Measurements from ENCODE around the gene WDR81.

WDR81 gene

GRCh38 chr17:1715803-1716075 lies 8.8 kb upstream of the WDR81 start:
- TF ChIP-seq ZNF239 (tag by site-specific recombination; IDR thresholded peaks at IDR 0.05) = 0 out of 2 replicates have a peak, but pooled peaks have one; percentile 26
- 0 out of 2 replicates have a peak, but pooled peaks have one; percentile 57 for TF ChIP-seq GFI1B (tag by site-specific recombination; IDR thresholded peaks at IDR 0.05)
- TF ChIP-seq YY1 (tag by site-specific recombination; IDR thresholded peaks at IDR 0.05) = no peak
- 0 out of 2 replicates have a peak, but pooled peaks have one; percentile 16 for TF ChIP-seq ZNF146 (tag by site-specific recombination; IDR thresholded peaks at IDR 0.05)
- POLR2A ChIA-PET = interaction anchor here (0.5 to 4.6 kb wide), 29 partner anchors 9 to 1468 kb away, joined by 3 to 45 read pairs (median 6); partner anchors contain the start of genes INPP5K, PITPNA, PRPF8 and RILP
- peaks cover 18% of the 10 kb centered on the region for H3K4me1 ChIP-seq (ENCODE audit: control insufficient read depth, insufficient read depth, low read length)
- no peak overlapping the region for H3K27ac ChIP-seq (ENCODE audit: extremely low read depth, low read depth, low read length)
- H3K4me3 ChIP-seq (ENCODE audit: low read depth, low read length) = peak overlapping the region; percentile 86
- H3K36me3 ChIP-seq (ENCODE audit: control insufficient read depth in 2 of 2, insufficient read depth in 1 of 2, low read length in 2 of 2) = peaks cover 0 to 23% of the 10 kb centered on the region in 2 experiments; a peak in 1 of 3 replicates
- H3K9me3 ChIP-seq (ENCODE audit: control insufficient read depth, insufficient read depth, low read depth, low read length) = no peaks in the 10 kb centered on the region
- CTCF ChIA-PET = interaction anchor here (0.6 to 5.1 kb wide), 4 partner anchors 54 to 149 kb away, joined by 3 to 44 read pairs (median 6); no protein-coding TSS in a partner anchor

- H3K9me3 ChIP-seq (ENCODE audit: control insufficient read depth, insufficient read depth, low read depth, low read length) = no peaks in the 10 kb centered on the region
- H3K4me1 ChIP-seq (ENCODE audit: control insufficient read depth, insufficient read depth, low read length) = peaks cover 16% of the 10 kb centered on the region
- peak overlapping the region; percentile 98 for H3K27ac ChIP-seq (ENCODE audit: extremely low read depth, low read depth, low read length)
- peak overlapping the region; percentile 86 for H3K4me3 ChIP-seq (ENCODE audit: low read depth, low read length)
- H3K36me3 ChIP-seq (ENCODE audit: control insufficient read depth in 2 of 2, insufficient read depth in 1 of 2, low read length in 2 of 2) = peaks cover 0 to 23% of the 10 kb centered on the region in 2 experiments; a peak in 1 of 3 replicates
- CTCF ChIA-PET = interaction anchor here (0.6 to 5.1 kb wide), 15 partner anchors 16 to 529 kb away, joined by 3 to 44 read pairs (median 4); no protein-coding TSS in a partner anchor
- POLR2A ChIA-PET = interaction anchor here (0.5 to 4.6 kb wide), 54 partner anchors 8 to 1469 kb away, joined by 3 to 45 read pairs (median 4); partner anchors contain the start of genes INPP5K, OVCA2, PITPNA and PRPF8
- peak; percentile 99 for TF ChIP-seq KLF10 (tag by site-specific recombination; IDR thresholded peaks at IDR 0.05)
- peak; percentile 97 for TF ChIP-seq ZNF76 (tag by site-specific recombination; IDR thresholded peaks at IDR 0.05; ENCODE audit: borderline replicate concordance, low read depth)
- peak; percentile 88 for TF ChIP-seq ZBTB20 (tag by site-specific recombination; IDR thresholded peaks at IDR 0.05)
- TF ChIP-seq ZNF335 (tag by site-specific recombination; conservative IDR thresholded peaks at IDR 0.05) = peak; percentile 99
- peak; percentile 82 for TF ChIP-seq ZFHX2 (tag by site-specific recombination; conservative IDR thresholded peaks at IDR 0.05)
- peak; percentile 90 for TF ChIP-seq KLF9 (tag by site-specific recombination; IDR thresholded peaks at IDR 0.05; ENCODE audit: low read depth)
- TF ChIP-seq PBX3 (CRISPR knock-in tag; IDR thresholded peaks at IDR 0.05) = peak; percentile 98; the same call in 1 of the 2 replicates
- 0 out of 2 replicates have a peak, but pooled peaks have one; percentile 6 for TF ChIP-seq ZNF449 (tag by site-specific recombination; IDR thresholded peaks at IDR 0.05)
- no peak for TF ChIP-seq ZNF544 (tag by site-specific recombination; IDR thresholded peaks at IDR 0.05)
- no peak for TF ChIP-seq GLI2 (tag by site-specific recombination; IDR thresholded peaks at IDR 0.05; ENCODE audit: borderline replicate concordance, low read depth)
- 0 out of 2 replicates have a peak, but pooled peaks have one; percentile 90 for TF ChIP-seq IKZF3 (tag by site-specific recombination; IDR thresholded peaks at IDR 0.05)
- no peak for TF ChIP-seq ZNF670 (tag by site-specific recombination; IDR thresholded peaks at IDR 0.05; ENCODE audit: low read depth)
- peak; percentile 80; the same call in 1 of the 2 replicates for TF ChIP-seq ZNF501 (tag by site-specific recombination; IDR thresholded peaks at IDR 0.05)
- 0 out of 2 replicates have a peak, but pooled peaks have one; percentile 64 for TF ChIP-seq ZNF2 (tag by site-specific recombination; IDR thresholded peaks at IDR 0.05)
- no peak for TF ChIP-seq ZNF561 (tag by site-specific recombination; IDR thresholded peaks at IDR 0.05; ENCODE audit: borderline replicate concordance)
- TF ChIP-seq ZEB2 (tag by site-specific recombination; IDR thresholded peaks at IDR 0.05) = peak; percentile 68
- TF ChIP-seq ZBTB8A (tag by site-specific recombination; IDR thresholded peaks at IDR 0.05) = peak; percentile 86
- 0 out of 2 replicates have a peak, but pooled peaks have one; percentile 27 for TF ChIP-seq ZNF423 (tag by site-specific recombination; IDR thresholded peaks at IDR 0.05)
- TF ChIP-seq CTCF (tag by site-specific recombination; IDR thresholded peaks at IDR 0.05) = peak; percentile 54
- peak; percentile 90 for TF ChIP-seq PRDM1 (tag by site-specific recombination; IDR thresholded peaks at IDR 0.05)
- TF ChIP-seq KLF17 (tag by site-specific recombination; IDR thresholded peaks at IDR 0.05) = peak; percentile 67
Measured at GRCh38 chr17:1716076-1716911, 8.2 kb upstream of the WDR81 start.

Measured in HEK293 (cell line).